ENCODE measurements around the gene TREH. TPM values are rescaled to one million over a fixed set of nuclear protein-coding genes. Genes with fewer than 3 reads are reported as not detected.

The TREH gene
- total RNA-seq, 1 donor from 2014 or later, result not detected

GRCh38 chr11:118708296-118708695 lies 28.8 kb upstream of the TREH start:
- intact Hi-C loops (cut with micrococcal nuclease), result no loop called here
- H3K27me3 Mint-ChIP-seq, result peaks cover 8% of the 10 kb centered on the region
- H3K9me3 Mint-ChIP-seq, result no peaks in the 10 kb centered on the region
- H3K27ac Mint-ChIP-seq, result no peak overlapping the region
- peaks cover 19% of the 10 kb centered on the region for H3K4me1 Mint-ChIP-seq
- no peak for DNase-seq
- H3K36me3 Mint-ChIP-seq (ENCODE audit: low read depth), result no peaks in the 10 kb centered on the region
- H3K4me3 Mint-ChIP-seq, result no peak overlapping the region

- no peaks in the 10 kb centered on the region for H3K9me3 Mint-ChIP-seq
- DNase-seq, result no peak
- peaks cover 8% of the 10 kb centered on the region for H3K27me3 Mint-ChIP-seq
These were observed 27.0 kb upstream of the TREH start for GRCh38 chr11:118706546-118706825.

GRCh38 chr11:118705791-118706545 lies 26.5 kb upstream of the TREH start:
- Mint-ChIP-seq H3K4me1 (peaks cover 19% of the 10 kb centered on the region), H3K27ac (no peak overlapping the region), H3K9me3 (no peaks in the 10 kb centered on the region), H3K4me3 (no peak overlapping the region), H3K27me3 (peaks cover 8% of the 10 kb centered on the region), H3K36me3 (ENCODE audit: low read depth) (no peaks in the 10 kb centered on the region)
- no peak for DNase-seq
- intact Hi-C loops (cut with micrococcal nuclease), result no loop called here

More at GRCh38 chr11:118706546-118706825, 27.0 kb upstream of the TREH start:
- Mint-ChIP-seq H3K36me3 (ENCODE audit: low read depth) (no peaks in the 10 kb centered on the region), H3K4me1 (peaks cover 19% of the 10 kb centered on the region), H3K4me3 (no peak overlapping the region), H3K27ac (no peak overlapping the region)
- intact Hi-C loops (cut with micrococcal nuclease), result no loop called here

- Mint-ChIP-seq H3K27me3 (peaks cover 8% of the 10 kb centered on the region), H3K4me1 (peaks cover 20% of the 10 kb centered on the region), H3K36me3 (ENCODE audit: low read depth) (peaks cover 3% of the 10 kb centered on the region), H3K27ac (no peak overlapping the region), H3K9me3 (no peaks in the 10 kb centered on the region), H3K4me3 (peak overlapping the region; percentile 38)
- peak; percentile 74 for DNase-seq
- intact Hi-C loops (cut with micrococcal nuclease), result no loop called here
These were observed 25.8 kb upstream of the TREH start for GRCh38 chr11:118705111-118705741.

- Mint-ChIP-seq H3K9me3 (no peaks in the 10 kb centered on the region), H3K27ac (no peak overlapping the region)
These were observed 24.2 kb upstream of the TREH start for GRCh38 chr11:118703563-118704106.

GRCh38 chr11:118699506-118700220 lies 20.2 kb upstream of the TREH start:
- no peak overlapping the region for H3K27ac Mint-ChIP-seq
- H3K4me1 Mint-ChIP-seq, result peaks cover 15% of the 10 kb centered on the region
- H3K27me3 Mint-ChIP-seq, result no peaks in the 10 kb centered on the region
- peaks cover 5% of the 10 kb centered on the region for H3K36me3 Mint-ChIP-seq (ENCODE audit: low read depth)
- intact Hi-C loops (cut with micrococcal nuclease), result loop anchor here (10.0 kb wide), 1 partner anchor 85 kb away; no protein-coding TSS in a partner anchor
- no peak overlapping the region for H3K4me3 Mint-ChIP-seq
- no peaks in the 10 kb centered on the region for H3K9me3 Mint-ChIP-seq
- DNase-seq, result peak; percentile 81

More at GRCh38 chr11:118703563-118704106, 24.2 kb upstream of the TREH start:
- no peak overlapping the region for H3K4me3 Mint-ChIP-seq
- intact Hi-C loops (cut with micrococcal nuclease), result no loop called here
- H3K27me3 Mint-ChIP-seq, result peaks cover 8% of the 10 kb centered on the region
- peaks cover 5% of the 10 kb centered on the region for H3K36me3 Mint-ChIP-seq (ENCODE audit: low read depth)
- H3K4me1 Mint-ChIP-seq, result peaks cover 26% of the 10 kb centered on the region
- no peak for DNase-seq

GRCh38 chr11:118697346-118697745 lies 17.9 kb upstream of the TREH start:
- H3K27me3 Mint-ChIP-seq, result no peaks in the 10 kb centered on the region
- peaks cover 21% of the 10 kb centered on the region for H3K4me1 Mint-ChIP-seq

GRCh38 chr11:118696673-118697226 lies 17.3 kb upstream of the TREH start:
- Mint-ChIP-seq H3K9me3 (no peaks in the 10 kb centered on the region), H3K27me3 (no peaks in the 10 kb centered on the region), H3K4me3 (no peak overlapping the region), H3K4me1 (peaks cover 26% of the 10 kb centered on the region), H3K36me3 (ENCODE audit: low read depth) (peaks cover 5% of the 10 kb centered on the region), H3K27ac (no peak overlapping the region)
- intact Hi-C loops (cut with micrococcal nuclease), result loop anchor here (10.0 kb wide), 1 partner anchor 88 kb away; no protein-coding TSS in a partner anchor
- no peak for DNase-seq

More at GRCh38 chr11:118697346-118697745, 17.9 kb upstream of the TREH start:
- Mint-ChIP-seq H3K36me3 (ENCODE audit: low read depth) (peaks cover 5% of the 10 kb centered on the region), H3K9me3 (no peaks in the 10 kb centered on the region), H3K27ac (no peak overlapping the region), H3K4me3 (no peak overlapping the region)
- intact Hi-C loops (cut with micrococcal nuclease), result loop anchor here (10.0 kb wide), 1 partner anchor 87 kb away; no protein-coding TSS in a partner anchor
- no peak for DNase-seq

GRCh38 chr11:118694771-118695170 lies 15.3 kb upstream of the TREH start:
- DNase-seq, result no peak
- peaks cover 32% of the 10 kb centered on the region for H3K4me1 Mint-ChIP-seq
- intact Hi-C loops (cut with micrococcal nuclease), result loop anchor here (5.0 to 10.0 kb wide), 2 partner anchors 90 to 188 kb away; partner anchors contain the start of gene CXCR5
- no peaks in the 10 kb centered on the region for H3K9me3 Mint-ChIP-seq
- H3K4me3 Mint-ChIP-seq, result no peak overlapping the region
- H3K27ac Mint-ChIP-seq, result no peak overlapping the region
- H3K36me3 Mint-ChIP-seq (ENCODE audit: low read depth), result no peaks in the 10 kb centered on the region
- H3K27me3 Mint-ChIP-seq, result no peaks in the 10 kb centered on the region

- no peak for DNase-seq
- Mint-ChIP-seq H3K27ac (no peak overlapping the region), H3K27me3 (no peaks in the 10 kb centered on the region), H3K4me3 (no peak overlapping the region), H3K9me3 (no peaks in the 10 kb centered on the region), H3K36me3 (ENCODE audit: low read depth) (no peaks in the 10 kb centered on the region), H3K4me1 (peaks cover 28% of the 10 kb centered on the region)
- intact Hi-C loops (cut with micrococcal nuclease), result loop anchor here (5.0 to 10.0 kb wide), 2 partner anchors 91 to 188 kb away; partner anchors contain the start of gene CXCR5
These were observed 14.7 kb upstream of the TREH start for GRCh38 chr11:118694185-118694584.

- peaks cover 2% of the 10 kb centered on the region for H3K27me3 Mint-ChIP-seq
- intact Hi-C loops (cut with micrococcal nuclease), result loop anchor here (5.0 to 10.0 kb wide), 2 partner anchors 93 to 190 kb away; partner anchors contain the start of gene CXCR5
- H3K27ac Mint-ChIP-seq, result peak overlapping the region; percentile 56
- DNase-seq, result peak; percentile 78
- H3K4me1 Mint-ChIP-seq, result peaks cover 29% of the 10 kb centered on the region
- H3K9me3 Mint-ChIP-seq, result no peaks in the 10 kb centered on the region
- H3K36me3 Mint-ChIP-seq (ENCODE audit: low read depth), result no peaks in the 10 kb centered on the region
- peak overlapping the region; percentile 32 for H3K4me3 Mint-ChIP-seq
These were observed 12.7 kb upstream of the TREH start for GRCh38 chr11:118691926-118692830.

- no peaks in the 10 kb centered on the region for H3K9me3 Mint-ChIP-seq
- no peak for DNase-seq
- H3K27ac Mint-ChIP-seq, result no peak overlapping the region
- H3K36me3 Mint-ChIP-seq (ENCODE audit: low read depth), result no peaks in the 10 kb centered on the region
- peak overlapping the region; percentile 22 for H3K4me3 Mint-ChIP-seq
- intact Hi-C loops (cut with micrococcal nuclease), result loop anchor here (1.0 to 10.0 kb wide), 4 partner anchors 94 to 266 kb away; partner anchors contain the start of genes CXCR5 and UPK2
- H3K4me1 Mint-ChIP-seq, result peaks cover 29% of the 10 kb centered on the region
- H3K27me3 Mint-ChIP-seq, result peaks cover 7% of the 10 kb centered on the region
These were observed 11.3 kb upstream of the TREH start for GRCh38 chr11:118690553-118691304.
